Measurements from ENCODE around the gene TGFBI. TPM values are rescaled to one million over a fixed set of nuclear protein-coding genes. Genes with fewer than 3 reads are reported as not detected.

TGFBI gene
- total and polyA plus RNA-seq, 2 donors from 2014 or later = 36.4 to 78.5 TPM

DNA sequence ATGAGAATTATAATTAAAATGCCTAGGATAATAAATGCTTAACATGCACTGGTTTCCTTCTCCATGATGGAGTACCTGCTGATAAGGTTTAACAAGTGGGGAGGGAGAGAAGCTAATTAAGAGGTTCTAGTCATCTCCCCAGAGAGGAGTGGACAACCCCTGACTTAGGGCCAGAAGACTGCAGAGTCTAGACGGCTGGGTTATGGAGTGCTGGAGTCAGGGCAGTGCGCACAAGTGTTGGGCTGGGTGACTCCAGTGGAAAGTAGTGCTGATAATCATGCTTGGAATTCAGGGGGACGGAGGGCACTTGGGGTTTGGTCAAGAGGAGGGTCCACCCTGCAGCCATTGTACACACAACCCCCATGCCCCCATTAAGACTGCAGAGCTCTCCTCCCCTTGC, 32.8 kb upstream of the TGFBI start:
- no peak for FAIRE-seq
- Histone ChIP-seq H3K9me3 (ENCODE audit: control insufficient read depth in 2 of 3, insufficient read depth in 1 of 3, low read length in 3 of 3) (no peaks in the 10 kb centered on the region), H3K4me3 (ENCODE audit: low read length in 3 of 3) (no peak overlapping the region), H3K4me1 (ENCODE audit: control insufficient read depth in 2 of 3, insufficient read depth in 2 of 3, low read depth in 1 of 3, low read length in 3 of 3) (peaks cover 0 to 3% (median 0%) of the 10 kb centered on the region in 3 donors), H3K27me3 (ENCODE audit: control insufficient read depth, insufficient read depth, low read length) (no peaks in the 10 kb centered on the region), H3K27ac (ENCODE audit: low read depth in 2 of 2, low read length in 2 of 2) (no peak overlapping the region), H3K36me3 (ENCODE audit: control insufficient read depth in 2 of 3, insufficient read depth in 3 of 3, low read length in 3 of 3) (no peaks in the 10 kb centered on the region), H3K9ac (ENCODE audit: low read length in 3 of 3) (no peak overlapping the region)
- TF ChIP-seq, protein P1, sequence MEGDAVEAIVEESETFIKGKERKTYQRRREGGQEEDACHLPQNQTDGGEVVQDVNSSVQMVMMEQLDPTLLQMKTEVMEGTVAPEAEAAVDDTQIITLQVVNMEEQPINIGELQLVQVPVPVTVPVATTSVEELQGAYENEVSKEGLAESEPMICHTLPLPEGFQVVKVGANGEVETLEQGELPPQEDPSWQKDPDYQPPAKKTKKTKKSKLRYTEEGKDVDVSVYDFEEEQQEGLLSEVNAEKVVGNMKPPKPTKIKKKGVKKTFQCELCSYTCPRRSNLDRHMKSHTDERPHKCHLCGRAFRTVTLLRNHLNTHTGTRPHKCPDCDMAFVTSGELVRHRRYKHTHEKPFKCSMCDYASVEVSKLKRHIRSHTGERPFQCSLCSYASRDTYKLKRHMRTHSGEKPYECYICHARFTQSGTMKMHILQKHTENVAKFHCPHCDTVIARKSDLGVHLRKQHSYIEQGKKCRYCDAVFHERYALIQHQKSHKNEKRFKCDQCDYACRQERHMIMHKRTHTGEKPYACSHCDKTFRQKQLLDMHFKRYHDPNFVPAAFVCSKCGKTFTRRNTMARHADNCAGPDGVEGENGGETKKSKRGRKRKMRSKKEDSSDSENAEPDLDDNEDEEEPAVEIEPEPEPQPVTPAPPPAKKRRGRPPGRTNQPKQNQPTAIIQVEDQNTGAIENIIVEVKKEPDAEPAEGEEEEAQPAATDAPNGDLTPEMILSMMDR (IDR thresholded peaks at IDR 0.05; ENCODE audit: borderline replicate concordance, extremely low read depth, insufficient read depth) = no peak
- no peak for DNase-seq
- intact Hi-C loops (cut with DNase I) = no loop called here

DNA sequence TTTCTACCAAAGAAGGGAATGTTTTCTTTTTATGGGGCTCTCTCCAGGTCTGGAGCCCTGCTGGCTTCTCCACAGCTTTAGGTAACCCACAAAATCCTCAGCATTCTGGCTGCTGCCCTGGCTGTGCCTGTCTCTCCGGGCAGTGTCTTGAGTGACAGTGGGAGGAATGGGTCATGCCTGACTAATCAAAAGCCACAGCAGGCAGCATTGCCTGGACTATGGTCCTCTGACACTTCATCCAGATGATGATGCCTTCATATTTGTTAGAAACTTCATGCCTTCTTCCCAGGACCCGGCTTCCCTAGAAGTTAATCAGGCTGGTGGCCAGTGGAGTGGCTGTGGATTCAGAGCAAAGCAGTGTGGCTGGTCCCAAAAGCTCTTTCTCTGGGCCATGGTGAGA, 32.2 kb upstream of the TGFBI start:
- no peaks in the 10 kb centered on the region for H3K36me3 ChIP-seq (ENCODE audit: control insufficient read depth in 2 of 3, insufficient read depth in 3 of 3, low read length in 3 of 3)
- TF ChIP-seq, protein P1 (IDR thresholded peaks at IDR 0.05; ENCODE audit: borderline replicate concordance, extremely low read depth, insufficient read depth) = no peak
- H3K4me3 ChIP-seq (ENCODE audit: low read length in 3 of 3) = no peak overlapping the region
- no peaks in the 10 kb centered on the region for H3K9me3 ChIP-seq (ENCODE audit: control insufficient read depth in 2 of 3, insufficient read depth in 1 of 3, low read length in 3 of 3)
- no peak for FAIRE-seq
- H3K27me3 ChIP-seq (ENCODE audit: control insufficient read depth, insufficient read depth, low read length) = no peaks in the 10 kb centered on the region
- intact Hi-C loops (cut with DNase I) = no loop called here
- H3K27ac ChIP-seq (ENCODE audit: low read depth in 2 of 2, low read length in 2 of 2) = no peak overlapping the region
- DNase-seq = no peak
- H3K4me1 ChIP-seq (ENCODE audit: control insufficient read depth in 2 of 3, insufficient read depth in 2 of 3, low read depth in 1 of 3, low read length in 3 of 3) = peaks cover 0 to 3% (median 0%) of the 10 kb centered on the region in 3 donors
- H3K9ac ChIP-seq (ENCODE audit: low read length in 3 of 3) = no peak overlapping the region

DNA sequence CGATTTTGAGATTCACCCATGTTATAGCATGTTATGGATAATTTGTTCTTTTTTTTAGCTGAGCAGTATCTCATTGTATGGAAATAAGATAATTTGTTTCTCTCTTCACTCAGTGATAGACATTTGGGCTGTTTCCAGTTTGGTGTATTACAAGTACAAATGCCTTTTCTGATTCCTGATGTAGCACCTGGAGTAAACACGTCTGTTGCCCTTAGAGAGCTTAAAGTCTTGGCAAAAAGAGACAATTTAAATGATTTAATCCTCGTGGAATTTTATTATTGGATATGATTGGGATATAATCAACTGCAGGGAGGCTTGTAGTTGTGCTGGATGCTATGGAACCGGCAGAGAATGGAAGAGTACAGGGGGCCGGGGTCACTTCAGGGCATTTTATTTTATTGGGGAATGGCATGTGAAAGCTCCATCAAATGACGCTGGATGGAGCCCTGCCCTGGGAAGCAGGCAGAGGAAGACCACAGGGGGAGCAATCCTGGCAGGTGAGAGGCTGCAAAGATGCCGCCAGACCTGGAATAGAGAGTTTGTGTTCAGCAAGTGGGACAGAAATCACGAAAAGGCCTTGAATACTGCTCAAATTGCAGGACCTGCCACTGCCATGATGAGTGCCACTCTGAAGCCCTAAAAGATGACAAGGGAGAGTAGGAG, 31.0 kb upstream of the TGFBI start:
- Histone ChIP-seq H3K4me3 (ENCODE audit: low read length in 3 of 3) (no peak overlapping the region), H3K9me3 (ENCODE audit: control insufficient read depth in 2 of 3, insufficient read depth in 1 of 3, low read length in 3 of 3) (no peaks in the 10 kb centered on the region), H3K36me3 (ENCODE audit: control insufficient read depth in 2 of 3, insufficient read depth in 3 of 3, low read length in 3 of 3) (no peaks in the 10 kb centered on the region), H3K27ac (ENCODE audit: low read depth in 2 of 2, low read length in 2 of 2) (no peak overlapping the region), H3K9ac (ENCODE audit: low read length in 3 of 3) (no peak overlapping the region), H3K4me1 (ENCODE audit: control insufficient read depth in 2 of 3, insufficient read depth in 2 of 3, low read depth in 1 of 3, low read length in 3 of 3) (peaks cover 0 to 3% (median 0%) of the 10 kb centered on the region in 3 donors), H3K27me3 (ENCODE audit: control insufficient read depth, insufficient read depth, low read length) (no peaks in the 10 kb centered on the region)
- no peak for DNase-seq
- FAIRE-seq = no peak
- intact Hi-C loops (cut with DNase I) = no loop called here
- TF ChIP-seq, protein P1 (IDR thresholded peaks at IDR 0.05; ENCODE audit: borderline replicate concordance, extremely low read depth, insufficient read depth) = no peak

DNA sequence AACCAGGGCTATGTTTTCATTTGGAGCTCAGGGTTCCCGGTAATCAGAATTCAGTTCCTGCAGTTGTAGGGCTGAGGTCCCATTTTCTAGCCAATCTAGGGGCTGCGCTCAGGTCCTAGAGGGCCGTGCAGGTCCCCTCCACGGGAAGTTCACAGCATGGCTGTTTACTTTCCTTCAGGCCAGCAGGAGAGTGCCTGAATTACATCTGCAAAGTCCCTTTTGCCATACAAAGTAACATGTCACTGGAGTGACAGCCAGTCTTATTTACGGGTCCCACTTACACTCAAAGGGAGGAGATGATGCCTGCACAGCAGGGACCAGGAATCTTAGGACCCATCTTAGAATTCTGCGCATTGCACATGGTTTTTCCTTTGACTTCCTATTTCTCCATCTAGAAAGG, 29.9 kb upstream of the TGFBI start:
- DNase-seq (no peak), FAIRE-seq (no peak)
- TF ChIP-seq, protein P1 (IDR thresholded peaks at IDR 0.05; ENCODE audit: borderline replicate concordance, extremely low read depth, insufficient read depth) = no peak
- Histone ChIP-seq H3K9ac (ENCODE audit: low read length in 3 of 3) (no peak overlapping the region), H3K27ac (ENCODE audit: low read depth in 2 of 2, low read length in 2 of 2) (no peak overlapping the region), H3K27me3 (ENCODE audit: control insufficient read depth, insufficient read depth, low read length) (no peaks in the 10 kb centered on the region), H3K9me3 (ENCODE audit: control insufficient read depth in 2 of 3, insufficient read depth in 1 of 3, low read length in 3 of 3) (no peaks in the 10 kb centered on the region), H3K36me3 (ENCODE audit: control insufficient read depth in 2 of 3, insufficient read depth in 3 of 3, low read length in 3 of 3) (no peaks in the 10 kb centered on the region), H3K4me1 (ENCODE audit: control insufficient read depth in 2 of 3, insufficient read depth in 2 of 3, low read depth in 1 of 3, low read length in 3 of 3) (no peaks in the 10 kb centered on the region), H3K4me3 (ENCODE audit: low read length in 3 of 3) (no peak overlapping the region)
- intact Hi-C loops (cut with DNase I) = no loop called here
